Smooth muscle cell (in vitro differentiated cells): ENCODE data around the gene OCIAD2. TPM values are rescaled to one million over a fixed set of nuclear protein-coding genes. Genes with fewer than 3 reads are reported as not detected.
"Not testable (repeated sequence)": the region's sequence is repeated elsewhere in the genome, so short reads cannot be mapped to it uniquely, and the experiment has no call there.

Source experiments
- DNase-seq: peaks from one replicate; lab custom pipeline; 2025; ENCODE audit not compliant: unreplicated experiment; lab: John Stamatoyannopoulos, UW
- H2AFZ ChIP-seq: fragments of 200-600 bp; sonication (generic); 2 replicates; pipeline ENCODE4 v1.6.0; 2016; ENCODE audit warnings: antibody characterized with exemption, low read depth, mild to moderate bottlenecking
- H3F3A ChIP-seq: fragments of 200-600 bp; sonication (generic); 2 replicates; pipeline ENCODE4 v1.6.0; 2017; ENCODE audit warnings: antibody characterized with exemption, low read depth
- H3K27ac ChIP-seq: fragments of 200-600 bp; sonication (generic); 2 replicates; pipeline ENCODE4 v1.5.1; 2016; ENCODE audit warnings: low read depth, mild to moderate bottlenecking
- H3K27me3 ChIP-seq: fragments of 200-600 bp; sonication (generic); 2 replicates; pipeline ENCODE4 v1.6.1; 2016; ENCODE audit warnings: low read depth, mild to moderate bottlenecking
- H3K36me3 ChIP-seq: fragments of 200-600 bp; sonication (generic); 2 replicates; pipeline ENCODE4 v1.5.1; 2016; ENCODE audit warnings: low read depth
- H3K4me1 ChIP-seq: fragments of 200-600 bp; sonication (generic); 2 replicates; pipeline ENCODE4 v1.5.1; 2016; ENCODE audit warnings: low read depth
- H3K4me2 ChIP-seq: fragments of 200-600 bp; sonication (generic); 2 replicates; pipeline ENCODE4 v1.6.0; 2016; ENCODE audit warnings: mild to moderate bottlenecking
- H3K4me3 ChIP-seq: fragments of 200-600 bp; sonication (generic); 2 replicates; pipeline ENCODE4 v1.5.1; 2016; ENCODE audit warnings: mild to moderate bottlenecking
- H3K79me2 ChIP-seq: fragments of 200-600 bp; sonication (generic); 2 replicates; pipeline ENCODE4 v1.6.0; 2016; ENCODE audit warnings: low read depth, mild to moderate bottlenecking
- H3K9ac ChIP-seq: fragments of 200-600 bp; sonication (generic); 2 replicates; pipeline ENCODE4 v1.6.0; 2016; ENCODE audit warnings: low read depth
- H3K9me3 ChIP-seq: fragments of 200-600 bp; sonication (generic); replicated peaks from 2 replicates; pipeline ENCODE4 v1.5.1; 2016; ENCODE audit warnings: low read depth
- H4K20me1 ChIP-seq: fragments of 200-600 bp; sonication (generic); 2 replicates; pipeline ENCODE4 v1.6.0; 2016; ENCODE audit warnings: low read depth
- WGBS: methylation state at CpG from one replicate; pipeline ENCODE4 v1.1.7; 2016; ENCODE audit warnings: low lambda C conversion rate; 5-methylcytosine and 5-hydroxymethylcytosine counted together
- polyA plus RNA-seq: library from polyadenylated mRNA; unstranded; fragments of >200 nt; fragmentation: Nextera tagmentation; extraction: Ambion mirVana; gene quantifications from 2 replicates; pipeline ENCODE4 v1.2.1, GENCODE V29; 2016
- total RNA-seq: library from RNA; depleted of rRNA; stranded (reverse); fragments of >200 nt; gene quantifications from 2 replicates; pipeline ENCODE4 v1.2.3, GENCODE V29; 2014
- TF ChIP-seq, protein P1 (sequence below): fragments of 200-600 bp; sonication (generic); IDR thresholded peaks from 2 replicates; pipeline ENCODE4 v1.5.1; 2017; ENCODE audit warnings: borderline replicate concordance, mild to moderate bottlenecking, antibody characterized with exemption; ENCODE audit not compliant: insufficient read depth, poor library complexity, severe bottlenecking

OCIAD2 gene
- total and polyA plus RNA-seq, 2 experiments from 2014 or later: 30.4 to 45.1 TPM

DNA sequence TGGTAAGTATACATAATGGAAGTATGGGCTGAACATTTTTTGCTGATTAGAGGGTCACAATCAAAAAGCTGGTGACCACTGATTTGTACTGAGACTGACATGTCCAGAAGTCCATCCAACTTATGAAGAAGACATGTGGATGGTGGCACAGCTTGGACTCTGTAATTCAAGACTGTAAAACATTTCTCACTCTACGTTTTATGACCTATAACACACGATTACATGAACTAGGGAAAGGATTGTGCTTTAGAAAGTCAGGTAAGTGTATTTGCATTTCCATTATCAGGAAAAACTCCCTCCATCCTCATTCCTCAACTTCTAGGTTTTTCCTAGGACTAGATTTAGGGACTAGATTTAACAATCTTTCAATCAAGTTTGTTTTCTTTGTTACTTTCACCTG, 30.5 kb upstream of the OCIAD2 start:
- no peak overlapping the region for H3K4me2 ChIP-seq
- no peaks in the 10 kb centered on the region for H3K36me3 ChIP-seq
- no peak overlapping the region for H2AFZ ChIP-seq
- no peaks in the 10 kb centered on the region for H3F3A ChIP-seq
- no peak for DNase-seq
- no peak overlapping the region for H3K27ac ChIP-seq
- WGBS: 80% methylated on average over 2 of the region's 2 CpGs
- no peaks in the 10 kb centered on the region for H3K27me3 ChIP-seq
- H3K9me3 ChIP-seq: no peaks in the 10 kb centered on the region
- H4K20me1 ChIP-seq: no peaks in the 10 kb centered on the region
- no peaks in the 10 kb centered on the region for H3K4me1 ChIP-seq
- H3K4me3 ChIP-seq: no peak overlapping the region
- H3K9ac ChIP-seq: no peak overlapping the region
- TF ChIP-seq, protein P1, sequence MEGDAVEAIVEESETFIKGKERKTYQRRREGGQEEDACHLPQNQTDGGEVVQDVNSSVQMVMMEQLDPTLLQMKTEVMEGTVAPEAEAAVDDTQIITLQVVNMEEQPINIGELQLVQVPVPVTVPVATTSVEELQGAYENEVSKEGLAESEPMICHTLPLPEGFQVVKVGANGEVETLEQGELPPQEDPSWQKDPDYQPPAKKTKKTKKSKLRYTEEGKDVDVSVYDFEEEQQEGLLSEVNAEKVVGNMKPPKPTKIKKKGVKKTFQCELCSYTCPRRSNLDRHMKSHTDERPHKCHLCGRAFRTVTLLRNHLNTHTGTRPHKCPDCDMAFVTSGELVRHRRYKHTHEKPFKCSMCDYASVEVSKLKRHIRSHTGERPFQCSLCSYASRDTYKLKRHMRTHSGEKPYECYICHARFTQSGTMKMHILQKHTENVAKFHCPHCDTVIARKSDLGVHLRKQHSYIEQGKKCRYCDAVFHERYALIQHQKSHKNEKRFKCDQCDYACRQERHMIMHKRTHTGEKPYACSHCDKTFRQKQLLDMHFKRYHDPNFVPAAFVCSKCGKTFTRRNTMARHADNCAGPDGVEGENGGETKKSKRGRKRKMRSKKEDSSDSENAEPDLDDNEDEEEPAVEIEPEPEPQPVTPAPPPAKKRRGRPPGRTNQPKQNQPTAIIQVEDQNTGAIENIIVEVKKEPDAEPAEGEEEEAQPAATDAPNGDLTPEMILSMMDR: no peak
- H3K79me2 ChIP-seq: no peaks in the 10 kb centered on the region

DNA sequence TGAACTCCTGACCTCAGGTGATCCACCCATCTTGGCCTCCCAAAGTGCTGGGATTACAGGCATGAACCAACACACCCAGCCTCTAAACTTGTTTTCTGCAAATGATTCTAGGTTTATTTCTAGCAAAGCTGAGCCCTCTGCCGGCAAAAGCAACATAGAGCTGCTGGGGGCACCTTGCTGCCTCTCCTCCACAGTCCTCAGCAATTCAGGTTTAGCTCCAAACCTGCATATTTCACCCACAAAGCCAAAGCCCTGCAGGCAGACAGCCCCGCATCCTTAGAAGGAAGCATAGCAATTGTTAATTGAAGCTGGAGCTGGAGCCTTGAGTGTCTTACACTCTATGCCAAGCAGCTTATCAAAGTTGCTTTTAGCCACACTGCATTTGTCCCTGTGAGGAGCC, 24.9 kb upstream of the OCIAD2 start:
- H3K4me3 ChIP-seq: no peak overlapping the region
- no peaks in the 10 kb centered on the region for H3K27me3 ChIP-seq
- H3K4me1 ChIP-seq: no peaks in the 10 kb centered on the region
- 61% methylated on average over 2 of the region's 2 CpGs for WGBS
- no peaks in the 10 kb centered on the region for H3K36me3 ChIP-seq
- no peaks in the 10 kb centered on the region for H4K20me1 ChIP-seq
- H3F3A ChIP-seq: no peaks in the 10 kb centered on the region
- no peak overlapping the region for H3K9ac ChIP-seq
- DNase-seq: no peak
- TF ChIP-seq, protein P1: no peak
- H3K79me2 ChIP-seq: no peaks in the 10 kb centered on the region
- H2AFZ ChIP-seq: no peak overlapping the region
- H3K27ac ChIP-seq: no peak overlapping the region
- no peaks in the 10 kb centered on the region for H3K9me3 ChIP-seq
- H3K4me2 ChIP-seq: no peak overlapping the region

DNA sequence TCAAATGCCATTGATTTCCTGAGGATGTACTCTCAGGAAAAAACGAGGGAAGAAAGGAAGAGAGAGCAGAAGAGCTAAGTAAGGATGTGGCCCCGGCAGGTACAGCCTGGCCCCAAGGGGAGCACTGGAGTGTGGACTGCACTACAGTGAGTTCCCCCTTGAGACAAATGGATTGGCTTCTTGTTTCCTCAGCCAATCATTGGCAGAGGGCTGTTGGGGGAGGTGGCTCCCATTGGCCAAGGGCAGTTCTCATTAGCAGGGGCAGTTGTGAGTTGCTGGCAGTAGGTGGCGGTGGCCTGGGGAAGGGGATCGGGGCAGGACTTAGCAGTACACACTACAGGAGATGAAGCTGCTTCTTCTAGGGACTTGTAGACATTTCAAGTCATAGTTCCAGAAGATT, 24.1 kb upstream of the OCIAD2 start:
- TF ChIP-seq, protein P1: no peak
- H3K9me3 ChIP-seq: no peaks in the 10 kb centered on the region
- WGBS: 88% methylated on average over 4 of the region's 4 CpGs
- no peak overlapping the region for H3K4me2 ChIP-seq
- no peaks in the 10 kb centered on the region for H3K4me1 ChIP-seq
- H4K20me1 ChIP-seq: no peaks in the 10 kb centered on the region
- no peak for DNase-seq
- no peaks in the 10 kb centered on the region for H3K79me2 ChIP-seq
- H3K27ac ChIP-seq: no peak overlapping the region
- H3K27me3 ChIP-seq: no peaks in the 10 kb centered on the region
- no peak overlapping the region for H3K4me3 ChIP-seq
- no peaks in the 10 kb centered on the region for H3F3A ChIP-seq
- H3K9ac ChIP-seq: no peak overlapping the region
- no peaks in the 10 kb centered on the region for H3K36me3 ChIP-seq
- no peak overlapping the region for H2AFZ ChIP-seq

DNA sequence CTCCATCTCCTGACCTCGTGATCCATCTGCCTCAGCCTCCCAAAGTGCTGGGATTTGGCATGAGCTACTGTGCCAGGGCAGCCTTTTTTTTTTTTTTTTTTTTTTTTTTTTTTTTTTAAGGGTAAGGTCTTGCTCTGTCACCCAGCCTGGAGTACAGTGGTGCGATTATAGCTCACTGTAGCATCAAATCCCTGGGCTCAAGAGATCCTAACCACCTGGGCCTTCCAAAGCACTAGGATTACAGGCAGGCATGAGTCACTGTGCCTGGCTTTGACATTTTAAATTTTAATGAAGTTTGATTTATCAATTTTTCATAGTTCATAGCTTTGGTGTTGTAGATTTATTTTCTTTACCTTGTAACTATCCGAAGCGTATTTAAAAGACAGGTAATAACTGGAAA, 17.8 kb upstream of the OCIAD2 start:
- WGBS: 94% methylated on average over 4 of the region's 4 CpGs
- TF ChIP-seq, protein P1: no peak
- H3K4me2 ChIP-seq: no peak overlapping the region
- H3K36me3 ChIP-seq: no peaks in the 10 kb centered on the region
- no peaks in the 10 kb centered on the region for H3K9me3 ChIP-seq
- H3K79me2 ChIP-seq: no peaks in the 10 kb centered on the region
- H3K27me3 ChIP-seq: no peaks in the 10 kb centered on the region
- no peaks in the 10 kb centered on the region for H3K4me1 ChIP-seq
- H3K4me3 ChIP-seq: no peak overlapping the region
- H3K27ac ChIP-seq: no peak overlapping the region
- no peak overlapping the region for H2AFZ ChIP-seq
- DNase-seq: no peak
- no peak overlapping the region for H3K9ac ChIP-seq
- no peaks in the 10 kb centered on the region for H4K20me1 ChIP-seq
- no peaks in the 10 kb centered on the region for H3F3A ChIP-seq

DNA sequence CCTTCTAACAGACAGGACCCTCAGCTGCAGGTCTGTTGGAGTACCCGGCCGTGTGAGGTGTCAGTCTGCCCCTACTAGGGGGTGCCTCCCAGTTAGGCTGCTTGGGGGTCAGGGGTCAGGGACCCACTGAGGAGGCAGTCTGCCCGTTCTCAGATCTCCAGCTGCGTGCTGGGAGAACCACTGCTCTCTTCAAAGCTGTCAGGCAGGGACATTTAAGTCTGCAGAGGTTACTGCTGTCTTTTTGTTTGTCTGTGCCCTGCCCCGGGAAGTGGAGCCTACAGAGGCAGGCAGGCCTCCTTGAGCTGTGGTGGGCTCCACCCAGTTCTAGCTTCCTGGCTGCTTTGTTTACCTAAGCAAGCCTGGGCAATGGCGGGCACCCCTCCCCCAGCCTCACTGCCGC, 16.5 kb upstream of the OCIAD2 start:
- not testable (repeated sequence) for H3K36me3 ChIP-seq, H3K4me1 ChIP-seq, H3K9ac ChIP-seq, H3K9me3 ChIP-seq, H3K79me2 ChIP-seq, H3K4me3 ChIP-seq, H3K4me2 ChIP-seq, H3K27me3 ChIP-seq, H3F3A ChIP-seq, H4K20me1 ChIP-seq, DNase-seq, H2AFZ ChIP-seq, H3K27ac ChIP-seq
- 95% methylated on average over 7 of the region's 7 CpGs for WGBS
